ENCODE measurements around the gene CHURC1.

DNA sequence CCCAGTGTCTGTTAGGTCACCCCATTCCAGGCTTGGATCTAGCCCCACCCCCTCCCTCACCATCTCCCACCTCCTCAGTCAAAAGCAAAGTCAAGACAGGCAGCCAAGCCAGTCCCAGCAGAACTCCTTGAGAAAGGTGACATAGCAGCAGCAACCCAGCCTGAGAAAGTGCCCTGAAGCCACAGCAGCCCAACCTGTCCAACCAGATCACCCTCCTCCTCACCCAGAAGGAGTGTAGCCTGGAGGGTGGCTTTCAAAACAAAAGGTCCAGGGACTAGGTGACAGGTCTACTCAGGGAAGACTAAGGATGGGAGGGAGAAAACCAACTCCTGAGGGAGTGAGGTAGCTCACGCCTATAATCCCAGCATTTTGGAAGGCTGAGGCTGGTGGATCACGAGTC lies 52.7 kb downstream of the CHURC1 start:
- TF ChIP-seq, protein P1, sequence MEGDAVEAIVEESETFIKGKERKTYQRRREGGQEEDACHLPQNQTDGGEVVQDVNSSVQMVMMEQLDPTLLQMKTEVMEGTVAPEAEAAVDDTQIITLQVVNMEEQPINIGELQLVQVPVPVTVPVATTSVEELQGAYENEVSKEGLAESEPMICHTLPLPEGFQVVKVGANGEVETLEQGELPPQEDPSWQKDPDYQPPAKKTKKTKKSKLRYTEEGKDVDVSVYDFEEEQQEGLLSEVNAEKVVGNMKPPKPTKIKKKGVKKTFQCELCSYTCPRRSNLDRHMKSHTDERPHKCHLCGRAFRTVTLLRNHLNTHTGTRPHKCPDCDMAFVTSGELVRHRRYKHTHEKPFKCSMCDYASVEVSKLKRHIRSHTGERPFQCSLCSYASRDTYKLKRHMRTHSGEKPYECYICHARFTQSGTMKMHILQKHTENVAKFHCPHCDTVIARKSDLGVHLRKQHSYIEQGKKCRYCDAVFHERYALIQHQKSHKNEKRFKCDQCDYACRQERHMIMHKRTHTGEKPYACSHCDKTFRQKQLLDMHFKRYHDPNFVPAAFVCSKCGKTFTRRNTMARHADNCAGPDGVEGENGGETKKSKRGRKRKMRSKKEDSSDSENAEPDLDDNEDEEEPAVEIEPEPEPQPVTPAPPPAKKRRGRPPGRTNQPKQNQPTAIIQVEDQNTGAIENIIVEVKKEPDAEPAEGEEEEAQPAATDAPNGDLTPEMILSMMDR (IDR thresholded peaks at IDR 0.05): no peak
- TF ChIP-seq POLR2A (IDR thresholded peaks at IDR 0.05): no peak

Measured in uterus (tissue), 2 donors.